Measurements from ENCODE around the gene GNAS-AS1.

Gene GNAS-AS1

GRCh38 chr20:58807801-58808200 is 42.9 kb downstream of the GNAS-AS1 start:
- DNase-seq, result no peak

- no peak for DNase-seq
Measured at GRCh38 chr20:58803533-58803932, 47.2 kb downstream of the GNAS-AS1 start.

- no peak for DNase-seq
Measured at GRCh38 chr20:58802061-58802460, 48.6 kb downstream of the GNAS-AS1 start.

GRCh38 chr20:58800134-58800871 is 50.4 kb downstream of the GNAS-AS1 start:
- no peak for DNase-seq

GRCh38 chr20:58797371-58798338 is 53.0 kb downstream of the GNAS-AS1 start:
- no peak for DNase-seq

- DNase-seq, result no peak
Measured at GRCh38 chr20:58795923-58796245, 54.8 kb downstream of the GNAS-AS1 start.

- DNase-seq, result no peak
Measured at GRCh38 chr20:58795181-58795922, 55.4 kb downstream of the GNAS-AS1 start.

- DNase-seq, result no peak
Measured at GRCh38 chr20:58794510-58795180, 56.1 kb downstream of the GNAS-AS1 start.

GRCh38 chr20:58793512-58794420 is 56.9 kb downstream of the GNAS-AS1 start:
- DNase-seq, result no peak

GRCh38 chr20:58792426-58792825 is 58.3 kb downstream of the GNAS-AS1 start:
- no peak for DNase-seq

GRCh38 chr20:58791286-58791685 is 59.4 kb downstream of the GNAS-AS1 start:
- DNase-seq, result no peak

- DNase-seq, result no peak
Measured at GRCh38 chr20:58790454-58790853, 60.2 kb downstream of the GNAS-AS1 start.

GRCh38 chr20:58788896-58789544 is 61.7 kb downstream of the GNAS-AS1 start:
- no peak for DNase-seq

- DNase-seq, result no peak
Measured at GRCh38 chr20:58787211-58788005, 63.3 kb downstream of the GNAS-AS1 start.

GRCh38 chr20:58784321-58785074 is 66.2 kb downstream of the GNAS-AS1 start:
- no peak for DNase-seq

GRCh38 chr20:58783511-58784011 is 67.1 kb downstream of the GNAS-AS1 start:
- no peak for DNase-seq

GRCh38 chr20:58781138-58781537 is 69.6 kb downstream of the GNAS-AS1 start:
- DNase-seq, result no peak

- DNase-seq, result no peak
Measured at GRCh38 chr20:58778760-58779159, 71.9 kb downstream of the GNAS-AS1 start.

- DNase-seq, result no peak
Measured at GRCh38 chr20:58777657-58778056, 73.0 kb downstream of the GNAS-AS1 start.

Data from bone marrow (tissue), 2 donors.